Inflammatory macrophage (primary cell): Measurements from ENCODE around the gene HEG1.
"Not testable (repeated sequence)": the region's sequence is repeated elsewhere in the genome, so short reads cannot be mapped to it uniquely, and the experiment has no call there.

Experiments
- DNase-seq, 2 donors: peaks; one replicate each; pipeline ENCODE4 v3.0.0-alpha.2; 2020 to 2022

The HEG1 gene

GRCh38 chr3:124986192-124987143 lies 69.3 kb downstream of the HEG1 start:
- DNase-seq, result peak in 1 of 2 donors; percentile 26

GRCh38 chr3:124985349-124985748 lies 70.4 kb downstream of the HEG1 start:
- peak; percentile 52 to 69 for DNase-seq

- DNase-seq, result no peak
Observed at GRCh38 chr3:124984754-124985153, 71.0 kb downstream of the HEG1 start.

- no peak for DNase-seq
Observed at GRCh38 chr3:124982855-124983254, 72.9 kb downstream of the HEG1 start.

- DNase-seq, result no peak
Observed at GRCh38 chr3:124981472-124981871, 74.3 kb downstream of the HEG1 start.

GRCh38 chr3:124978627-124979026 lies 77.2 kb downstream of the HEG1 start:
- DNase-seq, result no peak

GRCh38 chr3:124976383-124976782 lies 79.4 kb downstream of the HEG1 start:
- DNase-seq, result no peak

- no peak for DNase-seq
Observed at GRCh38 chr3:124974691-124975090, 81.1 kb downstream of the HEG1 start.

GRCh38 chr3:124973290-124973689 lies 82.5 kb downstream of the HEG1 start:
- no peak for DNase-seq

- no peak for DNase-seq
Observed at GRCh38 chr3:124972457-124972856, 83.3 kb downstream of the HEG1 start.

- no peak for DNase-seq
Observed at GRCh38 chr3:124969963-124970722, 85.7 kb downstream of the HEG1 start.

GRCh38 chr3:124969190-124969589 lies 86.6 kb downstream of the HEG1 start:
- DNase-seq, result no peak

- DNase-seq, result no peak
Observed at GRCh38 chr3:124967964-124968363, 87.8 kb downstream of the HEG1 start.

GRCh38 chr3:124966521-124967445 lies 89.0 kb downstream of the HEG1 start:
- DNase-seq, result peak; percentile 31 to 40

- peak in 1 of 2 donors; percentile 7 for DNase-seq
Observed at GRCh38 chr3:124965413-124965812, 90.4 kb downstream of the HEG1 start.

- DNase-seq, result no peak
Observed at GRCh38 chr3:124964387-124964786, 91.4 kb downstream of the HEG1 start.

- DNase-seq, result no peak
Observed at GRCh38 chr3:124963755-124964154, 92.0 kb downstream of the HEG1 start.

- no peak for DNase-seq
Observed at GRCh38 chr3:124962403-124962940, 93.3 kb downstream of the HEG1 start.

- no peak for DNase-seq
Observed at GRCh38 chr3:124960698-124961097, 95.1 kb downstream of the HEG1 start.

GRCh38 chr3:124960105-124960504 lies 95.7 kb downstream of the HEG1 start:
- DNase-seq, result no peak

- not testable (repeated sequence) for DNase-seq
Observed at GRCh38 chr3:124957951-124958350, 97.8 kb downstream of the HEG1 start.

- no peak for DNase-seq
Observed at GRCh38 chr3:124952282-124952855, 103.4 kb downstream of the HEG1 start.
